ENCODE measurements around the gene EIF5A.

DNA sequence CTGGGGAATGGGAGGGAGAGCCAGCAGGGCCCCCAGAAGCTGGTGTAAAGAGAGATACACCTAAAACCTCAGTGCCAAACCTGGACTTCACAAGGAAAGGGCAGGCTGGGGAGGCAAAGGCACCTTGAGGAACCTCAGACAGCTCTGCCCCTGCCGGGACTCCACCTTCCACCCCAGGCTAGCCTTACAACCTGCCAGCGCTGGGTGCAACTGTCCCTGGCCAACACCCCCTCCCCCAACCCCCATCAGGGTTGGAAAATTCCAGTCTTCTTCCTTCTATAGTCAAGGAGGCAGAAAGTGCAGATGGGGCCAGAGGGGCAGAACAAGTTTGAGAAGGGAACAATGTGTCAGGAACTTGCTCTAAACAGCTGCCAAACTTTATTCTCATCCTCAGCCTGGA is 15.2 kb upstream of the EIF5A start:
- TF ChIP-seq EZH2 (IDR thresholded peaks at IDR 0.05; ENCODE audit: borderline replicate concordance, low read depth, low read length, severe bottlenecking) (no peak), POLR2AphosphoS5 (IDR thresholded peaks at IDR 0.05; ENCODE audit: insufficient read depth, low read depth, low read length) (no peak), CTCF (IDR thresholded peaks at IDR 0.05; ENCODE audit: extremely low read depth in 1 of 2, insufficient read depth in 1 of 2, low read depth in 1 of 2, low read length in 2 of 2) (no peak), POLR2A (IDR thresholded peaks at IDR 0.05; ENCODE audit: low read depth, low read length) (no peak), MAX (IDR thresholded peaks at IDR 0.05; ENCODE audit: insufficient read depth, insufficient read length) (no peak), FOS (IDR thresholded peaks at IDR 0.05; ENCODE audit: borderline replicate concordance, insufficient read depth, low read length) (no peak)

Measured in endothelial cell of umbilical vein (primary cell).